Measurements from ENCODE around the gene GCN1. TPM values are rescaled to one million over a fixed set of nuclear protein-coding genes. Genes with fewer than 3 reads are reported as not detected.
"Not testable (repeated sequence)": the region's sequence is repeated elsewhere in the genome, so short reads cannot be mapped to it uniquely, and the experiment has no call there.

Gene GCN1
- total RNA-seq, 2 donors from 2014 or later = 53.4 to 144 TPM

DNA sequence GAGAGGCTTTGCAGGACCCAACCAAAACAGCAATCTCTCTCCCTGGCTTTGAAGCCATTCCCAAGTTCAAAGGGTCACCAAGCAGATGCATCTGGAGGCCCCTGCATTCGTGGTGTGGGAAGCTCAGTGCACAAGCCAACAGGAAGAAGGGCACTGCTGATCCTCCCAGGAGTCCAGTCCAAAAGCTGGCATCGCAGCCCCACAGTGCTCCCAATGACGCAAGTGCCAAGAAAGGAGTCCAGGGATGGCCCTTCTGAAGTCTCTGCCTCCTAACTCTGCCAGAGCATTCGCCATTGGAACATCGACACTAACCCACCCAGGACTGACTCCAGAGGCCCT lies 45.9 kb upstream of the GCN1 start:
- no peak overlapping the region for H3K9ac ChIP-seq (ENCODE audit: low read depth in 2 of 2, low read length in 2 of 2)
- TF ChIP-seq, protein P1, sequence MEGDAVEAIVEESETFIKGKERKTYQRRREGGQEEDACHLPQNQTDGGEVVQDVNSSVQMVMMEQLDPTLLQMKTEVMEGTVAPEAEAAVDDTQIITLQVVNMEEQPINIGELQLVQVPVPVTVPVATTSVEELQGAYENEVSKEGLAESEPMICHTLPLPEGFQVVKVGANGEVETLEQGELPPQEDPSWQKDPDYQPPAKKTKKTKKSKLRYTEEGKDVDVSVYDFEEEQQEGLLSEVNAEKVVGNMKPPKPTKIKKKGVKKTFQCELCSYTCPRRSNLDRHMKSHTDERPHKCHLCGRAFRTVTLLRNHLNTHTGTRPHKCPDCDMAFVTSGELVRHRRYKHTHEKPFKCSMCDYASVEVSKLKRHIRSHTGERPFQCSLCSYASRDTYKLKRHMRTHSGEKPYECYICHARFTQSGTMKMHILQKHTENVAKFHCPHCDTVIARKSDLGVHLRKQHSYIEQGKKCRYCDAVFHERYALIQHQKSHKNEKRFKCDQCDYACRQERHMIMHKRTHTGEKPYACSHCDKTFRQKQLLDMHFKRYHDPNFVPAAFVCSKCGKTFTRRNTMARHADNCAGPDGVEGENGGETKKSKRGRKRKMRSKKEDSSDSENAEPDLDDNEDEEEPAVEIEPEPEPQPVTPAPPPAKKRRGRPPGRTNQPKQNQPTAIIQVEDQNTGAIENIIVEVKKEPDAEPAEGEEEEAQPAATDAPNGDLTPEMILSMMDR (IDR thresholded peaks at IDR 0.05) = no peak
- intact Hi-C loops (cut with DNase I) = no loop called here
- no peak overlapping the region for H3K27ac ChIP-seq
- no peaks in the 10 kb centered on the region for H3K27me3 ChIP-seq
- no peaks in the 10 kb centered on the region for H3K4me1 ChIP-seq
- no peak overlapping the region for H3K4me3 ChIP-seq
- H3K9me3 ChIP-seq = no peaks in the 10 kb centered on the region
- H3K36me3 ChIP-seq = no peaks in the 10 kb centered on the region
- DNase-seq = no peak

DNA sequence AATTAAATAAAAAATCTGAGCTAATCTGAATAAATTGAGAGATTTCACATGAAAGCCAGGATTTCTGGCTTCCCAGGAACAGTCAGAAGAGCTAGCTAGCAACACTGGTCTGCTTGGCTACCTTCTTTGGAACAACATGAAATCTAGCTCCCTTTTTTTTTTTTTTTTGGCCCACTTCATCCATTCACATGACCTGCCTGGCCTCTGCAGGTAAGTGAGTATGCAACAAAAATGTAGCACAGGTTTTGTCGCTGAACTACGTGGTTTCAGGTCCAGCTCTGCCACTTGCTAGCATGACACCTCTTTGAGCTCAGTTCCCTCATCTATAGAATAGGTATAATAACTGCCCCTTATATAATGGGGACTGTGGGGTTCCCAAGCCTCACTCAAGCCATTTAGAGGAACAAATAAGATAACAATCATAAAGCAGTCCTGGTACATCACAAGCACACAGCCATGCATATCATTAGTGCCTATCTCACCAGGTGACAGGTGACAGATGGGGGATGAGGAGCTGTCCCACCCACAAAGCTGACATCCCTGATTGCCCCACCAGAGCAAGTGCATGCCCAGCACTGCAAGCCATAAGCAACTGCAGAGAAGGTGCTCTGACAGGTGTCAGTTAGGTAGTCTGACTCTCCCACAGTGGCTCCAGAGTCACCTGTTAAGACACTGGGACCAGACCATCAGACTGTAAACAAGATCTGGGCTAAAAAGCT lies 45.4 kb upstream of the GCN1 start:
- no peak overlapping the region for H3K27ac ChIP-seq
- intact Hi-C loops (cut with DNase I) = no loop called here

DNA sequence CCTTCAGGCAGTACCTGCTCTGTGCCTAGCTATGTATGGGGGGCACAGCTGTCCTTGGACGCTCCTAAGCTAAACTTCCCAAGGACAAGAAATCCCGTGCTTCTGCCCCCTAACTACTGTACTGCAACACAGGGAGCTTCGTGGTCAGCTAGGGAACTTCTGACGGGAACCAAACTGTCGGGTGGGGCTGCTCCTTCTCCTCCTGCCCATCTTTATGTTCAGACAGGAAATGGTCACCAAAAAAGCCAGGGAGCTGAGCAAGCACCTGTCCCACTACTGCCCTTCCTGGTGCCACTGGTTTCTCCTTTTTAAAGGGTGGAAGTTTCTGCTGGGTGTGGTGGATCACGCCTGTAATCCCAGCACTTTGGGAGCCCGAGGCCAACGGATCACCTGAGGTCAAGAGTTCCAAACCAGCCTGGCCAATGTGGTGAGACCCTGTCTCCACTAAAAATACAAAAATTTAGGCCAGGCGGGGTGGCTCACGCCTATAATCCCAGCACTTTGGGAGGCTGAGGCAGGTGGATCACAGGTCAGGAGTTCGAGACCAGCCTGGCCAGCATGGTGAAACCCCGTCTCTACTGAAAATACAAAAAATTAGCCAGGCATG lies 44.4 kb upstream of the GCN1 start:
- intact Hi-C loops (cut with DNase I) = no loop called here
- TF ChIP-seq, protein P1 (IDR thresholded peaks at IDR 0.05) = no peak
- H3K4me1 ChIP-seq = peaks cover 2% of the 10 kb centered on the region
- H3K4me3 ChIP-seq = no peak overlapping the region
- H3K36me3 ChIP-seq = no peaks in the 10 kb centered on the region
- no peaks in the 10 kb centered on the region for H3K27me3 ChIP-seq
- peak overlapping the region in 1 of 2 donors; percentile 64 for H3K9ac ChIP-seq (ENCODE audit: low read depth in 2 of 2, low read length in 2 of 2)
- DNase-seq = no peak
- no peaks in the 10 kb centered on the region for H3K9me3 ChIP-seq
- peak overlapping the region; percentile 34 for H3K27ac ChIP-seq

More for the DNA sequence above, 45.4 kb upstream of the GCN1 start:
- H3K9ac ChIP-seq (ENCODE audit: low read depth in 2 of 2, low read length in 2 of 2) = no peak overlapping the region
- TF ChIP-seq, protein P1 (IDR thresholded peaks at IDR 0.05) = no peak
- H3K4me3 ChIP-seq = no peak overlapping the region
- no peaks in the 10 kb centered on the region for H3K36me3 ChIP-seq
- no peaks in the 10 kb centered on the region for H3K9me3 ChIP-seq
- H3K27me3 ChIP-seq = no peaks in the 10 kb centered on the region
- no peaks in the 10 kb centered on the region for H3K4me1 ChIP-seq
- no peak for DNase-seq

DNA sequence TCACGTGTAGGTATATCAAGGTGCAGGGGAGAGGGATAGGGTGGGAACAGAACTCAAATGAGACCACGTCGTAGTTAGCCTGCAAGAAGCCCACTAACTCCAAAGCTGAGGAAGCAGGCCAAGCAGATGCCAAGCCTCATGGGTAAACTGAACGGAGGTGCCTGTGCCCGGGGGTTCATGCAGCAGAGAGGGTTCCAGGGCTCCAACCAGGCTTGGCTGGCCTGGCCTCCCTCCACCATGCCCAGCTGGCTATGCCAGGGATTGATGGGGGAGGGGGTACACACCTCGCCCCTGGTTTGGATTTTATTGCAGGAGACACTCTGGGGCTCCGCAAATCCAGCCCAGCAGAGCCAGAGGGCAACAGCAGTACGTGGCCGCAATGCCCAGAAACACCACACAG lies 43.7 kb upstream of the GCN1 start:
- TF ChIP-seq, protein P1 (IDR thresholded peaks at IDR 0.05) = no peak
- H3K4me1 ChIP-seq = peaks cover 6% of the 10 kb centered on the region
- DNase-seq = no peak
- H3K9ac ChIP-seq (ENCODE audit: low read depth in 2 of 2, low read length in 2 of 2) = no peak overlapping the region
- intact Hi-C loops (cut with DNase I) = no loop called here
- no peaks in the 10 kb centered on the region for H3K36me3 ChIP-seq
- H3K4me3 ChIP-seq = no peak overlapping the region
- peak overlapping the region; percentile 34 for H3K27ac ChIP-seq
- H3K9me3 ChIP-seq = no peaks in the 10 kb centered on the region
- H3K27me3 ChIP-seq = no peaks in the 10 kb centered on the region

DNA sequence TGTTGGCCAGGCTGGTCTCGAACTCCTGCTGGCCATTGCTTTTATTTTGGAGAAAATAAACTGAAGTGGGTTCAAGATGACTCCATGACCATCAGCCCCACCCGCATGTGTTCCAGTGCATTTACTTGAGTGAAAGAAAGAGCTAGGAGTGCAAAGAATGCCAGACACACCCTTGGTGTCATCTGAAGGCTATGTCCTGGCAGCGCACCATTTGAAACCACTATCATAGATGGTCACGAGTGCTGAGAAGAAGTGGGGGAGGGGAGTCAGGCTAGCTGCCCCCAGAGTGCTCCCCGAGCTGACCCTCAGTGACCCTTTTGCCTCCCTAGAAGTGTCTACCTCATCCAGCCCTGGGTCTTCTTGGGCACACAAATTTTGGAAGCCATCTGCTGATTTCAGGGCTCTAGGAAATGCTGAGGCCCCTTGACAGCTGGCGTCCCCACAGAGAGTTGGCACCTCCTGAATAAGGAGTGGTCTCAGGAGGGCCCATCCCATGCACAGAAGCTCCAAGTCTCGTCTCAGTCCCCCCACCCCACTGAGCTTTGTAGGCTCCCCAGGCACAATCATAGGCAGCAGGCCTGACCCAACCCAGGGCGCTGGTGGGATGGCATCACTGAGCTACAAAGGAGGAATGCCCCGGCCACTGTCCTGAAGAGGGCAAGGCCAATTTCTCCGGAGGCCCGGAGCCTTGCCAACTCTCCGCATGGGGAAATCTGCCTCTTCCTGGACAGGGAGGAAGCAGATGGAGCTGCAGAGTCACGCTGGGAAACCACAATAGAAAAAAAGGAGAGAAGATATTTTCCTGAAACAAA lies 43.1 kb upstream of the GCN1 start:
- H3K27ac ChIP-seq = no peak overlapping the region
- intact Hi-C loops (cut with DNase I) = no loop called here
- no peaks in the 10 kb centered on the region for H3K27me3 ChIP-seq
- H3K4me3 ChIP-seq = no peak overlapping the region
- no peaks in the 10 kb centered on the region for H3K36me3 ChIP-seq
- peaks cover 6% of the 10 kb centered on the region for H3K4me1 ChIP-seq
- DNase-seq = no peak
- TF ChIP-seq, protein P1 (IDR thresholded peaks at IDR 0.05) = no peak
- no peaks in the 10 kb centered on the region for H3K9me3 ChIP-seq
- H3K9ac ChIP-seq (ENCODE audit: low read depth in 2 of 2, low read length in 2 of 2) = no peak overlapping the region

DNA sequence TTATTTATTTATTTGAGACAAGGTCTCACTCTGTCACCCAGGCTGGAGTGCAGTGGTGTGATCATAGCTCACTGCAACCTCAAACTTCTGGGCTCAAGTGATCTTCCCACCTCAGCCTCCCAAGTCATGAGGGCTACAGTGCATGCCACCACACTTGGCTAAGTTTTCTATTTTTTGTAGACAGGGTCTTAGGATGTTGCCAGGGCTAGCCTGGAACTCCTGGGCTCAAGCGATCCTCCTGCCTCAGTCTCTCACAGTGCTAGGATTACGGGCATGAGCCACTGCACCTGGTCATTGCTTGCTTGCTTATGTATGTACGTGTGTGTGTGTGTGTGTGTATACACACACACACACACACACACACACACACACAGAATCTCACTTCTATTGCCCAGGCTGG lies 42.3 kb upstream of the GCN1 start:
- H3K9ac ChIP-seq (ENCODE audit: low read depth in 2 of 2, low read length in 2 of 2); H3K27me3 ChIP-seq; H3K27ac ChIP-seq; H3K9me3 ChIP-seq; H3K4me3 ChIP-seq; DNase-seq; H3K4me1 ChIP-seq; intact Hi-C loops (cut with DNase I); H3K36me3 ChIP-seq: not testable (repeated sequence)

Data from colonic mucosa (tissue), 4 donors.